ENCODE data around the gene SRD5A3.
A peak's percentile ranks its signal among the peaks of the same experiment; 100 is the strongest.

SRD5A3 gene

DNA sequence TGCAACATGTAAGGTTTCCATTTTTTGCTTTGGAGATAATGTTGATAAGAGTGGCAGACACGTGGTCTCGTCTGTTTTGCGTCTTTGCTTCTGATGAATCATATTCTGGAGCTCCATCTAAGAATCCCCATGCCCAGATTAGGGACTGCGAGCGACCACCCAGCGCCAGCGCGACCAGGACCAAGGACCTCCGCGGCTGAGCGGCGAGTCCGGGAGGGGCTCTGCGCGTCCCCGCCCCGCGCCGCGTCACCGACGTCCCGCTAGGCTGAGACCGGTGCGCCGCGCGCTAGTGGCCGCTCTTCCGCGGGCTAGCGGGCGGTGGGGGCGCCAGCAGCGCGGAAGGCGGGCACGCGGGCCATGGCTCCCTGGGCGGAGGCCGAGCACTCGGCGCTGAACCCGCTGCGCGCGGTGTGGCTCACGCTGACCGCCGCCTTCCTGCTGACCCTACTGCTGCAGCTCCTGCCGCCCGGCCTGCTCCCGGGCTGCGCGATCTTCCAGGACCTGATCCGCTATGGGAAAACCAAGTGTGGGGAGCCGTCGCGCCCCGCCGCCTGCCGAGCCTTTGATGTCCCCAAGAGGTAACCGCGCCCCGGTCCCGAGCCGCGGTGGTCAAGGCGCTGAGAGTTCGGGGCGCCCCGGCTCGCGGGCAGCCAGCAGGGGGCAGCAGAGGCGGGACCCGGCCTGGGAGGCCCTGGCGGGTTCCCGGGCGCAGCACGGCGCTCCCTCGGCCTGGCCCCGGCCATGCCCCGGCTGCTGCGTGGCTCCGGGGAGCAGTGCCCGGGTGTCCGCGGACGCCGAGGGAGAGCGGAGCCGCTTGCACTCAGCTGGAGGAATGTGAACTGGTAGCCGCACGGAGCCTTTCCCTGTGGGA, at the start of gene SRD5A3:
Gene SRD5A3 (plus strand): TSS at position 263 of the 871 bp plus-strand sequence. CDS start 95 bp downstream, at position 358.
- peak; percentile 44 for DNase-seq

DNA sequence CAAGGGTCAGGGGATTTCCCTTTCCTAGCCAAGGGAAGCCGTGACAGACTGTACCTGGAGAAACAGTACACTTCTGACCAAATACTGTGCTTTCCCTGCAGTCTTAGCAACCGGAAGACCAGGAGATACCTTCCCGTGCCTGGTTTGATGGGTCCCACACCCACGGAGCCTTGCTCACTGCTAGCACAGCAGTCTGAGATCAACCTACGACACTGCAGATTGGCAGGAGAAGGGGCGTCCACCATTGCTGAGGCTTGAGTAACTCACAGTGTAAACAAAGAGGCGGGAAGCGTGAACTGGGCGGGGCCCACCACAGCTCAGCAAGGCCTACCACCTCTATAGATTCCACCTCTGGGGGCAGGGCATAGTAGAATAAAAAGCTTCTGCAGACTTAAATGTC, 48.7 kb upstream of the SRD5A3 start:
- no peak for DNase-seq

DNA sequence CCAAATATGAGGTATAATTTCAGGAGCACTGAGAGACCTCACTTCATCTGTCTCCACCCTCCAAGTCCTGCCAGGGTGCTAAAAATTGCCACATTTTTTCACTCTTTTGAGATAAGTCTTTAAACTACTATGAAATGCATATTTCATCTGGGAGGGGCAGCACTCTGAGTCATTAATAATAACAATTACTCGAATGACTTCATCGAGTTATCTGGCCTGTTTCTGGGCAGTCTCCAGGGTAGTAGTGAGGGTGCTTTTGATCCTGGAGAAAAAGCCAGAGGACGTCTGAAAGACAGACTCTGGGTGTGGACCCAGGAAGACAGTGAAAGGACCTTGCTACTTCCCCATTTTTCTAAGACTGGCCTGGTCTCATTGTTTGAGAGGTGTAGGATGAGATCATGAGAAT, 42.3 kb upstream of the SRD5A3 start:
- no peak for DNase-seq

DNA sequence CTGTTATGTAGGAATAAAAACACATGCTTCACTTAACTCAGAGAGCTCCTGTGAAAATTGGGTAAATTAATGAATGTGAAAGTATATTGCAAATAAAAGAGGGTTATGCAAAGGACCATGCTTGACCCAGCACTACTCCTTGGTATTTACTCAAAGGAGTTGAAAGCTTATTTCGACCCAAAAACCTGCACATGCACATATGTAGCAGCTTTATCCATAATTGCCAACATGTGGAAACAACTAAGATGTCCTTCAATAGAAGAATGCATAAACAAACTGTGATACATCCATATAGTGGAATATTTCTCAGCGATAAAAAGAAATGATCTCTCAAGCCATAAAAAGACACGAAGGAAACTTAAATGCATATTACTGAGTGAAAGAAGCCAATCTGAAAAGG, 41.7 kb upstream of the SRD5A3 start:
- no peak for DNase-seq

DNA sequence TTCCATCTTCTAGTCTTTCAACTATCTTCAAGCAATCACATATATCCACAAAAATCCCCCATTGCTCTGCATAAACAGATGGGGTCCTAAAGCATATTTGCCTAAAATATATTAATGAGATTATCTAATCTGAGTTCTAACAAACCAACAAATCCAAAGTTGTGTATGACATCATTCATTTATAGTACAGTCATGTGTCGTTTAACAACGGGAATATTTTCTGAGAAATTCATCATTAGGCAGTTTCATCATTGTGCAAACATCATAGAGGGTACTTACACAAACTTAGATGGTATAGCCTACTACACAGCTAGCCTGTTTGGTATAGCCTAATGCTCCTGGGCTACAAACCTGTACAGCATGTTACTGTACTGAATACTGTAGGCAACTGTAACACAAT, 38.0 kb upstream of the SRD5A3 start:
- no peak for DNase-seq

DNA sequence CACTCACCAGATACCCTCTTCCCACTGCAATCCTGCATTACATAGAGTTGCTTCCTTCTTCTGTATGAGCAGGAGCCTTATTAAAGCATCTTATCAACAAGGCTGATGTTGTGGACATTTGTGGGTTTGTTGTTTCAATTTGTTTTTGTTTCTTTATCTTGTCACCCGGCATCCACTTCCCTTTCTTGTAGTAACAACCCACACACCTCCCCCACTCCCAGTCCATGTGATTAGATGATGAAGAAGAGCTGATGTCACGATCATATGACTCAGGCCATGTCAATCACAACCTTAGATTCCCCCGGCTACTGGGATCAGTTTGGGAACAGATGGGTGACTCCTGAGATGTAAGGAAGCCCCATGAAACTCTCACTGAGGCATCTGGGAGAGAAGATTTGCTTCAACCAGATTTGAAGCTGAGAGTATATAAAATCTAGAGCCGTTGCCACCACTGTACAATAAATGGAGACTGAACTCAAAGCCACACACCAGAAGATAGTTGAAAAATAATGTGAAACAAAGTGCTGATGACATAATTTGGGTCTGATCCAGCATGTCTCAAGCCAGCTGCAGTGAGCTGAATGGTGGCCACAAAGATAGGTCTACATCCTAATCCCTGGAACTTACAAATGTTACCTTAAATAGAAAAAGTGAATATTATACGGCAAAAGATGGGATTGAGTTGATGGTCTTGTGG, 34.1 kb upstream of the SRD5A3 start:
- no peak for DNase-seq

DNA sequence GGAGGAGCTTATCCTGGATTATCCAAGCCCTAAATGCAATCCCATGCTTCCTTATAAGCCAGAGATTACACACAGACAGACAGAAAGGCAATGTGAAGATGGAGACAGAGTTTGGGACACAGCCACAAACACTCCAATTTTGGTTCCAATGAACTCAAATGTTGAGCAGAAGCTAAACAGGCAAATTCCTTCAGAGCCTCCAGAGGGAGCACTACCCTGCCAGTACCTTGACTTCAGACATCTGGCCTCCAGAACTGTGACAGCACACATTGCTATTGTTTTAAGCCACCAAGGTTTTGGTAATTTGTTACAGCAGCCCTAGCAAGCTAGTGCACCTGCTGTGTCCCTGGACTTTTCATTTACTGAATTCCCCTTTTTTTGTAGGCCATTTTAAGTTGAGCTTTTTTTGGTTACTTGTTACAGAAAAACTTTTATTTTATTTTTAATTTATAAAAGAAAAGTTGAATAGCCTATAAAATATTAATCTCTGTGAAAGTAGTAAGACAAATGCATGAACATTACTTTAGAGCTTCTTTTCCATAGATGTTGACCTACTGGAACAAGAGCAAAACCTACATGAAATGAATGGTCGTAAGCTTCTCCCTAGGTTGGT, 33.4 kb upstream of the SRD5A3 start:
- DNase-seq, result no peak

DNA sequence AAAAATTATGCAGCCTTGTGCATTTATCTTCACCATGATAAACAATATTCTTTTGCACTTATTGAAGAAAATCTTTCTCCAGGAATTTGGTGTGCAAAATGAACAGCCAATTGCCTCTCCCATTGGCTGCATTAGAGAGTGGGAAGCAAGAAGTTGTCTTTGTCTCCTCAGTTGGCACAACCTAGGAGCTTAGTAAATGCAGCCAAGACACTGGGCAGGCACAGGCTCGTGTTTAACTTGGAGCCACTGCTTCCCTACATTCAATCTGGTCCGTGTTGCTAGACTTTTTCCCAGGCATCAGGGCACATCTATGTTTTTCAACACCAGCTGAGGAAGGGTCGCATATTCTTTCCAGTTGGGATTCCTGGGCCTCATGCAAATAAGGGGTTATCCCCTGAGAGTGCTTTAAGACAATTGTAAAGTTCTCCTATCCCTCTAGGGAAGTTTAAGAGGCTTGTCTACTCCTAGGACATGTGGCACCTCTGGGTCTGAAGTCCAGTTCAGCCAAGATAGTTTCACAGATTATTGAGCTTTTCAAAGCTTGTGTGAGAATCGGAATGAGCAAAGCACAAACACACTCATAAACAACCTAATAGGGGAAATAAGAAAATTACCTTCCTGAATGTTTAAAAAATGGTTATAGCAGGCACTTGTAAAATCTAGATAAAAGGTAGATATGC, 31.8 kb upstream of the SRD5A3 start:
- DNase-seq, result no peak

DNA sequence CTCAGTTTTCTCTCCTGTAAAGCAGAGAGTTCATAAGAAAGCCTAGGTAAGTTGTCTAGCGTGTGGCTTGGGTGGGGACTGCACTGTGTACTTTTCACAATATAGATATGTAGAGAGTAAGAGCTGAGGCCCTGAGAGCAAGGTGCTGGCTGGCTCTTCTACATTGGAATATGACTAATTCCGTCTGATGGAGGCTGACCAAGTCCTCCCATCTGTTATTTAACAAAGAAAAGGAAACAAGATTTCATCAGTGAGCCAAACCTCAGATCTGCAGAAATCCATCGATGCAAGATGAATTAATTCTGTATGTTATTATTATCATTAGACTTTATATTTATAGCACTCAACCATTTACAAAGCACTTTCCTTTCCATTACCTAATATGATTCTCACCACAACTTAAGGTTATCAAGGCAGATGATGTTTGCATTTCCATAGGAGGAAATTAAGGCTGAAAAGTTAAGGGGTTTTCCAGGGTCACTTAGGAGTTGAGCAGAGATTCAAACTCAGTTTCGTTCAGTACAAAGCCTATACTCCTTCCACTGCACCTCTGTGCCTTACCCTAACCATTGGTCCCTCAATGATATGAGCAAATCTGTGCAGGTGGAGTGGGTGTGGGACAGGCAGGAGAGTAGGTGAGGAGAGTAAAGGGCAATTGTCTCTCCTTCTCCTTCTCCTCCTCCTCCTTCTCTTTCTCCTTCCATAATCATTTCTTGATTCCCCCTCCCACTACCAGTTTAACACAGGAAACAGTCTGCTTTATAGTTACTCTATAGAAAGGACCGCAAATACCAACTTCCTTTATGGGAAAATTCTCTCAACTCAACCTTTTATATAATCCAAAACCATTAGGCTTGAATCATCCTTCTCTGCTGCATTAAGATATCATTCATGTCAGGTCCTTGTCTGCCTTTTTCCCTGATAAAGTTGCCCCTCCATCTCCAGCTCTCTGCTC, 27.6 kb upstream of the SRD5A3 start:
- DNase-seq, result no peak

DNA sequence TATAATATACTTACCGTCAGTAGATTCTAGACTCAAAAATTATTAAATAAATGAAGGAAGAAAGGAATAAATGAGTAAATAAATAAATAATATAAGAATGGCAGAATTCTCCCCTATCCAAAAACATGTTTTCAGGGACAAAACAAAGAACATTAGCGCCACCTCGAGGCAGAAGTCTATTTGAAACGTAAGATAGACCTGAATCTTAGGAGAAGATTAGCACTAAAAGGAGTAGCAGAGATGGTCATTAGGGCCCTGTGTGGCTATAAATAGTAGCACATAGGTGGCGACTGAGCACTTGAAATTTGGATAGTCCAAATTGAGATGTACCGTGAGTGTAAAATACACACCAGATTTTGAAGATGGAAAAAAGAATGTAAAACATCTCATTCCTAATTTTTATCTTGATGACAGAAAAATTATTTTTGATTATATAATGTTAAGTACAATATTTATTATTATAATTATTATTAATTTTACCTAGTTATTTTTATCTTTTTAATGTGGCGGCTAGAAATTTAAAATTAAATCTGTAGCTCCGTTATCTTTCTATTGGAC, 24.3 kb upstream of the SRD5A3 start:
- DNase-seq, result peak; percentile 64

DNA sequence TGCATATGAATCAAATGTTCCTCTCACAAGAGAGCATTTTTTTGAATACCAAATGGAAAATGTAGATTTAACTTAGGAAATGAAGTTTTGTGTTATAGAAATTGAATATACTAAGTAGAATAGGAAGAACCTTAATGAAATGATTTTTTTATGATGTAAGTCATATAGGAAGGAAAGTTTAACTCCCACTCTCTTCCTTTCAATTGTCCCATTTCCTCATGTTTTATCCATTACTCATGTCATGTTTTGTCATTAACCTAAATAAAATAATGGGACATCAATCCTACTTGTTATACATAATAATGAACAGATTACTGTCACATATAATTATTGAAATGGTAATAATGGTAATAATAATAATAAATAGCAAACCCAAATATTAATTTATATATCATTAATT, 22.7 kb upstream of the SRD5A3 start:
- DNase-seq, result no peak

DNA sequence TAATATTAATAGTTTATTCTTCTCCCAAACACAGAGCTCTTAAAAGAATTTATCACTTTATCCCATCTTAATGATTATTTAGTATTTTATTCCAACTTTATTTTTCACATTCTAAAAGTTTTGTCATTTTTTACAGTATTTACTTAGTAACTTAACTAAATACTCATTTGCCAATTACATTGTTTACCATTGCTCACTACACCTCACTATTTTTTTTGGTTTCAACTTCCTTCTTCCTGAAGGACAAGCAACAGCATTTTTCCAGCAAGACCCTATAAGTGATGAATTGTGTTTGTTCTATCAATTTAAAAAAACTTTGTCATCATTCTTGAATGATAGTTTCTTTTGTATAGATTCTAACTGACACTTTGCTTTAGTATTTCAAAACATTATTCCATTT, 19.4 kb upstream of the SRD5A3 start:
- no peak for DNase-seq

DNA sequence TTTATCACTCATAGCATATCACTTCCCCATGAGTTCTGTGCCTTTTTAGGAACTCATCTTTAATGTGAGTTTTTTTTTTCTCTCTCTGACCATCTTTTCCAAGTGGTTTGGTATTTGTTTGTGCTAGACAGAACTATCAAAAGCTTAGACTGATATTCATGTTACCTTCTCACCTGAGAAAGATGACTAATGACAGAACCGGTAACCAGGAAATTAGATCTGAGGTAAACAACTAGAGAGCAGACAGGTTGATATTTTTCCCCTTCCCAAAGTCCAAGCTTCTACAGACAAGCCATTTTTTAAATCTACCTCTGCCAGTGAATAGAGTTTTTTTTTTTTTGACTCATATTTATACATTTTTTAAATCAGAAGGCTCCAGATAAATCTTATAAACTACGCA, 17.0 kb upstream of the SRD5A3 start:
- DNase-seq, result no peak

DNA sequence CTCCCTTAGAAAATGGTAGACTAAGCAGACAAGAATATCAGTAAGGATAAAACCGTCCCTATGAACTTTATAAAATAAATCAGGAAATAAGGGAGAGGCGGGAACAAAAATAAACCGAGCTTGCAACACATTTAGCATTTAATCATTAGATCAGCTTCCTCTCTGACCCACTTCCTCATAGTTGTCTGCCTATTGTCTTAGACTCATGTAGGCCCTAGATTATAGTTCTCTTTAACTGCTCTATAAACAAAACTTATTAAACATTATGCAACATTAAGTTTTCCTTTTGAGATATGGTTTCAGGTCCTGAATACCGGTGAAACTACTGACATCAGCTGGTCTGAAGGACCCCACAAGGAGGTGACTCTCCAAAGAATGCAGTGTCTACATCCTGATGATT, 15.8 kb upstream of the SRD5A3 start:
- DNase-seq, result no peak

DNA sequence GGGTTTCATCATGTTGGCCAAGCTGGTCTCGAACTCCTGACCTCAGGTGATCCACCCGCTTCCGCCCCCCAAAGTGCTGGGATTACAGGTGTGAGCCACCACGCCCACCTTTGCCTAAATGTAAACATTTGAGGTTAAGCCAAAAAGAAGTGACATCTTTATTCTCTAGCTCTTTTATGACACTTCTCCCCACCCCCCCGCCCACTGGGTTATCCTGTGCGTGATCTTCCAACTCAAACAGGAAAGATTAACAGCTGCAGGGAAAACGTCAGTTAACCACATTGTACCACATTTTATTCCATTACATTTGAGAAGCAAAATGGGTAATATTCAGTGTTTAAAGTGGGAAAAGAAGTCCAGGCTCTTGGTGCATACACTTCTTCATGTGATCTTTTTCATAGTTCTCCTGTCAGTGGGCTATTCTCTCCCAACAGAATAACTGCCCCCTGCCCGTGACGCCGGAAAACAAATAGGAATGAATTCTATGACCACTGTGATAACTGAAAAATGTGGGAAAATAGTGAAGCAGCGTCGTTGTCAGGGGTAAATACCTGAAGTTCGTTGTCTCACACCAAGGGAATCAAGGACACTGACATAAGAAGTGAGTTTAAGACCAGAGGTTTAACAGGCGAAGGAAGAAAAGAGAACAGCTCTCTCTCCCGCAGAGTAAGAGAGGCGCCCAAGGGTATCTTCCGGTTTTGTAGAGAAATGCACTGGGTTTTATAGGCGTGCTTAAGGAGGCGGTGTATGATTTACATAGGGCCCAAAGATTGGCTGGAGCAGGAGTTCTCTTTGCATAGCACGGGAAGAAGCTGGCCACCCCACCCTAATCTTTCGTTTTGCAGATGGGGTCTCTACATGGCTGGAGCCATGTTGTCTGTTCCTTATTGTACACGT, 9.7 kb upstream of the SRD5A3 start:
- no peak for DNase-seq

DNA sequence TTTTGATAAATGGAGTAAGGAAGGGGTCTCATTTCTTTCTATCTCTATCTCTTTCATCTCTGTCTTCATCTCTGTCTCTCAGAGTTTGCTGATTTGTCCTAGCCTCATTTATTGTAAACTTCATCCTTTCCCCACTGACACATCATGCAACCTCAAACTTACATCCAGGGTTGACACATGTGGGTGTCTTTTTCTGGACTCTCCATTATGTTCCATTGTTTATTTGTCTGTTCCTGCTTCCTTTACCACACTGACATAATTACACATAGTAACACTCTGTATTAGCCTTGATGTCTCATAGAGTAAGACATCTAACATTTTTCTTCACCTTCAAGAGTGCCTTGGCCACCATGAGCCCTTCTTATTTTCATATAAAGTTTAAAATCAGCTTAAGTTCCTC, 8.1 kb upstream of the SRD5A3 start:
- DNase-seq, result no peak

DNA sequence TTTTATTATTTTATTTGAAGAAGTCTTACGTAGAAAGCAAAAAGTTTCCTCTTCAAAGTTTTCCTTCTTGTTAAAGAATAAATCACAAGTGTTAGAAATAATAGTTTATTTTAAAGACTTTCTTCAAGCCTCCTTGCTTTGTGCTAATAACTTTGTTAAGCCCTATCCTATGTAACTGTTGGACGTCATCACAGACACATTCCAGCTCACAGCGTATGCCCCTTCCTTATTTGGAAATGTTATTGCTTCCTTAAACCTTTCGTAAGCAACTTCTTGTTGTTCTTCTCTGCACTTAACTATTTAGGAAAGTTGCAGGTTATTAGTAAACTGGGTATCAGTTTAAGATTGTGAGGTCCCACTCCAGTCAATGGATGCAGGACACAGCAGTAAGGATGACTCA, 7.6 kb upstream of the SRD5A3 start:
- DNase-seq, result no peak

DNA sequence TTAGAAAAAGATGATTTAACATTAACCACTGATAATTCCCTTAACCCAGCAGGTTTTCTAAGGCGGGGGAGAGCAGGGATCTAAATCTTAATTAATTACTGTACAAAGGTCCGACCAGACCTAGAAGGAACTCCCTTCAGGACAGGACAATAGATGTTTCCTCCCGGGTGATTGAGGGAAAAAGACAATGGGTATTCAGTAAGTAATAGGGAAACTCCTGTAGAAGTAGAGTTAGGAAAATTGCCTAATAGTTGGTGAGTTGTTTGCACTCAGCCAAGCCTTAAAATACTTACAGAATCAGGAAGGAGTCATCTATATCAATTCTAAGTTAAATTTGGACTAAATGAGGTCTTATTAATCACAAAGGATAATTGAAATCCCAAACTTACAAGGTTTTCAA, 5.8 kb upstream of the SRD5A3 start:
- no peak for DNase-seq

DNA sequence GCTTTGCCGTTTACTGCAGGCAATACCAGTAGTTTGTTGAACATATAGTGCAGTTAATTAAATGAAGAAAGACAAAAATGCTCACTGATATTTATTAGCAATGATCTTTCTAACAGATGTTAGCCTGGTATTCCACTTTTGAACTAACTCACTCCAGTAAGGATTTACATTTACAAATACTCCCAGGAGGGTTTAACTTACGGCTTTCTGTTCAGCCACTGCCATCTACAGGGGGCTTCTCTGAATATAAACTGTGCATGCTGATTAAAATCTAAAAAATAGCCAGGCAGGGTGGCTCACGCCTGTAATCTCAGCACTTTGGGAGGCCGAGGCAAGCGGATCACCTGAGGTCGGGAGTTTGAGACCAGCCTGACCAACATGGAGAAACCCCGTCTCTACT, 2.2 kb upstream of the SRD5A3 start:
- DNase-seq, result no peak

DNA sequence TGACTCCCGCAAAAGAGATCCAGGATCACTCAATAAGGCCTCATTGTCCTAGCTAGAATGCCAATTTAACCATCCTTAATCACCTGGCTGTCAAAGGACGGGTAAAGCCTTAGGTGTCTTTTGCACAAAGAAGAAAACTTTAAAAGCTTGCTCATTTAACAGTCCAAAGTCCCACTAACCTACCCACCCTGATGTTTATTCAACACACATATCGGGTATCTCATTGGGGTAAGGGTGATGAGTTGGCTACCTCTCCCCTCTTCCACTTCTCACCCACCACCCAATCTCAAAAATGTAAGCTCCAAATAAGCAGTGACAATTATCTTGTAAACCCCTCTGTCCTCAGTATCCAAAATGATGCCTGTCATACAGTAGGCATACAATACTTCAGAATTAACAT, 988 bp upstream of the SRD5A3 start:
- DNase-seq, result no peak

DNA sequence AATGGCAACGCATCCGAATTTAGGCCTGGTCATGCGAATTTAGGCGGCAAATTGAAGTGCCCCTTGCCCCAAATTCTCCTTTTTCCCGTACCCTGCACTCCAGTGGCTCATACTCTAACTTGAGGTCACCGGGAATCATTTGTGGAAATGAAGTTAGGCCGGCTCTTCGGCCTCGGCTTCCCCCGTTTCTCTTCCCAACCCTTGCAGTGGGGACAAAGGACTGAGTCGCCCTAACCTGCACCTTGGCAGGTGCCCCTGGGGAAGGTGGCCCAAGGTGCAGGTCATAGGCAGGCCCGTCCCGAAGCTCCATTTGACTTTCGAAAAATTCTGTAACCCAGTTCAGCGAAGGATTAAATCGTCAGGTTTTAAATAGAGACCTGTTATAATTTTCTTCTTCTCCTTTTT, 811 bp downstream of the SRD5A3 start:
- DNase-seq, result no peak
